HFF-Myc (cell line): ENCODE results near the gene TANGO2.

Source experiments
- DNase-seq: peaks from one replicate; pipeline ENCODE4 v3.0.0-alpha.2; 2011; ENCODE audit warnings: low read depth; ENCODE audit errors: extremely low read depth
- H3K4me3 ChIP-seq: replicated peaks from 2 replicates; pipeline ENCODE4 v1.5.1; 2011; ENCODE audit warnings: low read depth, mild to moderate bottlenecking, control low read depth, low read length
- CTCF ChIP-seq: IDR thresholded peaks from 2 replicates; pipeline ENCODE4 v1.5.1; 2012; ENCODE audit warnings: mild to moderate bottlenecking, low read depth, low read length, control low read depth; ENCODE audit errors: missing control alignments

TANGO2 gene

DNA sequence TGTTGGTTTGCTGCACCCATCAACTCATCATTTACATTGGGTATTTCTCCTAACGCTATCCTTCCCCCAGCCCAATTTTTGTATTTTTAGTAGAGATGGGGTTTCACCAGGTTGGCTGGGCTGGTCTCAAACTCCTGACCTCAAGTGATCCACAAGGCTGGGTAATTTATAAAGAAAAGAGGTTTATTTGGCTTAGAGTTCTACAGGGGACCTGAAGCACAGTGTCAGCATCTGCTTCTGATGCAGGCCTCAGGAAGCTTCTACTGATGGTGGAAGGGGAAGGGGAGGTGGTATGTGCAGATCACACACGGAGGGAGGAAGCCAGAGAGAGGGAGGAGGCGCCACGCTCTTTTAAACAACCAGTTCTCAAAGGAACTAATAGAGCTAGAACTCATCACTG lies 25.8 kb downstream of the TANGO2 start:
- no peak for TF ChIP-seq CTCF
- no peak for DNase-seq
- no peak overlapping the region for H3K4me3 ChIP-seq

- TF ChIP-seq CTCF, result no peak
- DNase-seq, result no peak
- no peak overlapping the region for H3K4me3 ChIP-seq
These were observed 31.0 kb downstream of the TANGO2 start for GRCh38 chr22:20051927-20052308.

GRCh38 chr22:20052309-20053259 lies 31.7 kb downstream of the TANGO2 start:
- no peak for TF ChIP-seq CTCF
- no peak overlapping the region for H3K4me3 ChIP-seq
- DNase-seq, result no peak

DNA sequence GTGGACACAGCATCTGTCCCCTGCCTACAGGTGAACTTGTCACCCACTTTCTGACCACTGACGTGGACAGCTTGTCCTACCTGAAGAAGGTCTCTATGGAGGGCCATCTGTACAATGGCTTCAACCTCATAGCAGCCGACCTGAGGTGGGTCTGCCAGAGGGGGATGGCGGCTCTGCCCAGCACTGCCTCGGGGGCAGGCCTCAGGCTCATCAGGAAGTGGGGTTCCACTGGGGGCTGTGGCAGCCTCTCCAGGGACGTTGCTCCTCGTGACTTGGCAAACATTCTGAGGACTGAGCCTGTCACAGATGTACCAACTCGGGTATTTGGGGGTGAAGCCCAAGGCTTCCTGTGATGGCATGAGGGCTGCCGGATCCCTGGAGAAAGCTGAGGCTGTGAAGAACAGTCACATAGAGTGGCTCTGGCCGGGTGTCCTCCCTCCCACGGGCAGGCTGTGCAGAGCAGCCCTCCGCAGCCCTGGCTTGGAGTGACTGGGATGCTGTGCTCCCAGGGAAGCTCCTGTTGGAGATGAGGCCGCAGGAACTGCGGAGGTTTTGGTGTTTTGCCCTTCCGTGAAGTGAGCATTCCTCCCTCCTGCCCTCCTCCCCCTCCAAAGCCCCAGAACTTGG lies 32.6 kb downstream of the TANGO2 start:
- H3K4me3 ChIP-seq, result no peak overlapping the region
- no peak for DNase-seq
- no peak for TF ChIP-seq CTCF

DNA sequence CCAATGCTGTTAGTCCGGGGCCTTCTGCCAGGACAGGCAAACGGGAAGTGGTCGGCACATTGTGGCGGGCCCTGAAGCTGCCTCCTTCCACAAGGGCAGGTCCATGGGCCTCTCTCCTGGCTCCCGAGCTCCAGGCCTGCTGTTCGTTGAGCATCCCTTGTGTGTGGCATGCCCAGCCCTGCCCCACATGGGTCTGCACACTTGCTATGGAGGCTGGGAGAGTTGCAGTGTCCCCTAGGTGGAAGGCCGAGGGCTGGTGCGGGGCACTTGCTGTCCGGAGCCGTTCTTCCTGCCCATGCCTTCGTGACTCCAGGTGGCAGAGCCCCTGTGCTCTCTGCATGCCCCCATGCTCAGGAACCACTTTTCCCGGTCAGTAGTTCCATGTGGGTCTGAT lies 33.1 kb downstream of the TANGO2 start:
- TF ChIP-seq CTCF, result no peak
- no peak overlapping the region for H3K4me3 ChIP-seq
- DNase-seq, result no peak

- TF ChIP-seq CTCF, result no peak
- DNase-seq, result no peak
- no peak overlapping the region for H3K4me3 ChIP-seq
These were observed 33.6 kb downstream of the TANGO2 start for GRCh38 chr22:20054485-20054884.
